Spleen (tissue), 7 donors: Measurements from ENCODE around the gene SMOC2.

Source experiments
- CTCF ChIP-seq, 11 experiments: fragments of 200-600 bp in 7 of 11; fragments of 450-650 bp in 4 of 11; sonication (generic) in 4 of 11; IDR thresholded peaks in 8 of 11; conservative IDR thresholded peaks in 3 of 11; 1 replicate in 7 of 11; 2 replicates in 4 of 11; pipeline versions ENCODE4 v1.4.0 to v1.8.0; 2016 to 2021; ENCODE audit warnings: antibody characterized with exemption in 11 of 11, inconsistent platforms in 4 of 11, mild to moderate bottlenecking in 1 of 11
- POLR2A ChIP-seq, 3 donors: fragments of 450-650 bp; IDR thresholded peaks; one replicate each; pipeline ENCODE4 v1.5.1; 2017; ENCODE audit warnings: antibody characterized with exemption in 3 of 3, mild to moderate bottlenecking in 1 of 3
- POLR2AphosphoS5 ChIP-seq, 3 donors: sonication (generic); formaldehyde crosslinking; IDR thresholded peaks; one replicate each; pipeline ENCODE4 v1.5.1; 2017; ENCODE audit warnings: antibody characterized with exemption in 3 of 3
- donor health status: DM: no; HTN: no; CAD: no; lungs with moderate emphysema.
- donor health status: DM: no; HTN: no; CAD: no.
- donor health status: DM: no; HTN: no; CAD: no.

GRCh38 chr6:168577496-168577895 is 136.5 kb downstream of the SMOC2 start:
- TF ChIP-seq CTCF (IDR thresholded peaks at IDR 0.05 in 8 of 11, conservative IDR thresholded peaks at IDR 0.05 in 3 of 11) = no peak
- no peak for TF ChIP-seq POLR2AphosphoS5 (IDR thresholded peaks at IDR 0.05)
- no peak for TF ChIP-seq POLR2A (IDR thresholded peaks at IDR 0.05)
